Measurements from ENCODE around the gene TOR1A. TPM values are rescaled to one million over a fixed set of nuclear protein-coding genes. Genes with fewer than 3 reads are reported as not detected.

Gene TOR1A
- polyA plus RNA-seq, 2 of the 4 experiments (the other 2 are of a cell fraction): 54.0 to 74.9 TPM

- peaks cover 31% of the 10 kb centered on the region for H3K4me1 ChIP-seq
- no peak overlapping the region for H3K4me2 ChIP-seq
- no peak for FAIRE-seq
- no peak overlapping the region for H3K4me3 ChIP-seq
- TF ChIP-seq SREBF2 (IDR thresholded peaks at IDR 0.05) (no peak), ZNF302 (CRISPR knock-in tag; IDR thresholded peaks at IDR 0.05) (no peak), FOSL2 (IDR thresholded peaks at IDR 0.05) (no peak), FOSL2 (CRISPR knock-in tag; IDR thresholded peaks at IDR 0.05) (no peak), POLR2AphosphoS2 (conservative IDR thresholded peaks at IDR 0.05; ENCODE audit: low read length) (no peak), JUNB (IDR thresholded peaks at IDR 0.05) (no peak), E2F6 (IDR thresholded peaks at IDR 0.05; ENCODE audit: borderline replicate concordance, low read depth) (no peak), RAD21 (conservative IDR thresholded peaks at IDR 0.05 in 1 of 2, IDR thresholded peaks at IDR 0.05 in 1 of 2) (no peak)
- TF ChIP-seq, protein P1, sequence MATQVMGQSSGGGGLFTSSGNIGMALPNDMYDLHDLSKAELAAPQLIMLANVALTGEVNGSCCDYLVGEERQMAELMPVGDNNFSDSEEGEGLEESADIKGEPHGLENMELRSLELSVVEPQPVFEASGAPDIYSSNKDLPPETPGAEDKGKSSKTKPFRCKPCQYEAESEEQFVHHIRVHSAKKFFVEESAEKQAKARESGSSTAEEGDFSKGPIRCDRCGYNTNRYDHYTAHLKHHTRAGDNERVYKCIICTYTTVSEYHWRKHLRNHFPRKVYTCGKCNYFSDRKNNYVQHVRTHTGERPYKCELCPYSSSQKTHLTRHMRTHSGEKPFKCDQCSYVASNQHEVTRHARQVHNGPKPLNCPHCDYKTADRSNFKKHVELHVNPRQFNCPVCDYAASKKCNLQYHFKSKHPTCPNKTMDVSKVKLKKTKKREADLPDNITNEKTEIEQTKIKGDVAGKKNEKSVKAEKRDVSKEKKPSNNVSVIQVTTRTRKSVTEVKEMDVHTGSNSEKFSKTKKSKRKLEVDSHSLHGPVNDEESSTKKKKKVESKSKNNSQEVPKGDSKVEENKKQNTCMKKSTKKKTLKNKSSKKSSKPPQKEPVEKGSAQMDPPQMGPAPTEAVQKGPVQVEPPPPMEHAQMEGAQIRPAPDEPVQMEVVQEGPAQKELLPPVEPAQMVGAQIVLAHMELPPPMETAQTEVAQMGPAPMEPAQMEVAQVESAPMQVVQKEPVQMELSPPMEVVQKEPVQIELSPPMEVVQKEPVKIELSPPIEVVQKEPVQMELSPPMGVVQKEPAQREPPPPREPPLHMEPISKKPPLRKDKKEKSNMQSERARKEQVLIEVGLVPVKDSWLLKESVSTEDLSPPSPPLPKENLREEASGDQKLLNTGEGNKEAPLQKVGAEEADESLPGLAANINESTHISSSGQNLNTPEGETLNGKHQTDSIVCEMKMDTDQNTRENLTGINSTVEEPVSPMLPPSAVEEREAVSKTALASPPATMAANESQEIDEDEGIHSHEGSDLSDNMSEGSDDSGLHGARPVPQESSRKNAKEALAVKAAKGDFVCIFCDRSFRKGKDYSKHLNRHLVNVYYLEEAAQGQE (IDR thresholded peaks at IDR 0.05): no peak
- ChIA-PET CTCF (interaction anchor here (0.6 to 26.1 kb wide), 10 partner anchors 9 to 819 kb away, joined by 3 to 1179 read pairs (median 8); partner anchors contain the start of genes ASB6 and PTGES), POLR2A (interaction anchor here (0.7 kb wide), 1 partner anchor 43 kb away, joined by 7 read pairs; no protein-coding TSS in a partner anchor)
- peak overlapping the region in 1 of 2 experiments; percentile 22; a peak in 2 of 6 replicates for H3K27ac ChIP-seq
- WGBS (ENCODE audit: missing lambda C conversion rate): 76% methylated on average over 8 of the region's 8 CpGs
- DNase-seq (ENCODE audit: low read depth in 1 of 2, low spot score in 1 of 2): no peak
- no peak for ATAC-seq
- H3K9me3 ChIP-seq: no peaks in the 10 kb centered on the region
Observed at GRCh38 chr9:129781131-129781530, 42.8 kb downstream of the TOR1A start.

DNA sequence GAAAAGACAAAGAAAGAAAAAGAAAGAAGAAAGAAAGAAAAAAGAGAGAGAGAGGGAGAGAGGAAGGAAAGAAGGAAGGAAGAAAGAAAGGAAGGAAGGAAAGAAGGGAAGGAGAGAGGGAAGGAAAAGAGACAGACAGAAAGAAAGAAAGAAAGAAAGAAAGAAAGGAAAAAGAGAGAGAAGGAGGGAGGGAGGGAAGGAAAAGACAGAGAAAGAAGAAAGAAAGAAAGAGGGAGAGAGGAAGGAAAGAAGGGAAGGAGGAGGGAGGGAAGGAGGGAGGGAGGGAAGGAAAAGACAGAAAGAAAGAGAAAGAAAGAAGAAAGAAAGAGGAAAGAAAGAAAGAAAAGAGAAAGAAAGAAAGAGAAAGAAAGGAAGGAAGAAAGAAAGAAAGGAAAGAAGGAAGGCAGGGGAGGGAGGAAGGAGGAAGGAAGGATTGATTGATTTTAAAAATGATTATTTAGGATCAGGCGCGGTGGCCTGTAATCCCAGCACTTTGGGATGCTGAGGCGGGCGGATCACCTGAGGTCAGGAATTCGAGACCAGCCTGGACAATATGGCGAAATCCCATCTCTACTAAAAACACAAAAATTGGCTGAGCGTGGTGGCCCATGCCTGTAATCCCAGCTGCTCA is 44.3 kb downstream of the TOR1A start:
- Histone ChIP-seq H3K4me1 (peaks cover 46% of the 10 kb centered on the region), H3K4me2 (no peak overlapping the region), H3K9me3 (no peaks in the 10 kb centered on the region), H3K27ac (peak overlapping the region in 1 of 2 experiments; percentile 89; a peak in 3 of 6 replicates), H3K4me3 (no peak overlapping the region)
- TF ChIP-seq MAZ (IDR thresholded peaks at IDR 0.05; ENCODE audit: borderline replicate concordance, low read depth, low read length): no peak
- WGBS (ENCODE audit: missing lambda C conversion rate): 95% methylated on average over 7 of the region's 7 CpGs
- CTCF ChIA-PET: interaction anchor here (1.1 to 26.1 kb wide), 5 partner anchors 11 to 648 kb away, joined by 4 to 1179 read pairs (median 29); partner anchors contain the start of gene PTGES
- ATAC-seq (no peak), FAIRE-seq (no peak), DNase-seq (ENCODE audit: low read depth in 1 of 2, low spot score in 1 of 2) (no peak)
- POLR2A ChIA-PET: no interaction called here

DNA sequence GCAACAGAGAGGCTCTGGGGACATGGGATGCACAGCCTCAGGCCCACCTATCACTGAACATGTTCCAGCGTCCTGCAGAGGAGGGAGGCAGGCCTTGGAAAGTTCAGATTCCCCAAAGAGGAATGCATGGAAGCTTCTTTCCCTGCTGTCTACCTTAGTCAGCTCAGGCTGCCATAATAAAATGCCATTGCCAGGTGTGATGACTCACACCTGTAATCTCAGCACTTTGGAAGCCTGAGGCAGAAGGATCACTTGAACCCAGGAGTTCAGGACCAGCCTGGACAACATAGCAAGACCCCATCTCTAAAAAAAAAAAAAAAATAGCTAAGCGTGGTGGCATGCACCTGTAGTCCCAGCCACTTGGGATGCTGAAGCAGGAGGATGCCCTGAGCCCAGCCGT is 45.5 kb downstream of the TOR1A start:
- no peak for DNase-seq (ENCODE audit: low read depth in 1 of 2, low spot score in 1 of 2)
- H3K4me2 ChIP-seq: no peak overlapping the region; the same call in 2 of the 3 replicates
- no peaks in the 10 kb centered on the region for H3K9me3 ChIP-seq
- TF ChIP-seq, protein P2, sequence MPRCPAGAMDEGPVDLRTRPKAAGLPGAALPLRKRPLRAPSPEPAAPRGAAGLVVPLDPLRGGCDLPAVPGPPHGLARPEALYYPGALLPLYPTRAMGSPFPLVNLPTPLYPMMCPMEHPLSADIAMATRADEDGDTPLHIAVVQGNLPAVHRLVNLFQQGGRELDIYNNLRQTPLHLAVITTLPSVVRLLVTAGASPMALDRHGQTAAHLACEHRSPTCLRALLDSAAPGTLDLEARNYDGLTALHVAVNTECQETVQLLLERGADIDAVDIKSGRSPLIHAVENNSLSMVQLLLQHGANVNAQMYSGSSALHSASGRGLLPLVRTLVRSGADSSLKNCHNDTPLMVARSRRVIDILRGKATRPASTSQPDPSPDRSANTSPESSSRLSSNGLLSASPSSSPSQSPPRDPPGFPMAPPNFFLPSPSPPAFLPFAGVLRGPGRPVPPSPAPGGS (IDR thresholded peaks at IDR 0.05): no peak
- no peak for TF ChIP-seq EHMT2 (IDR thresholded peaks at IDR 0.05; ENCODE audit: low read depth)
- TF ChIP-seq MAFK (IDR thresholded peaks at IDR 0.05; ENCODE audit: partially characterized antibody): no peak
- TF ChIP-seq FOSL2 (IDR thresholded peaks at IDR 0.05): no peak
- peak; percentile 59 for TF ChIP-seq FOSL2 (CRISPR knock-in tag; IDR thresholded peaks at IDR 0.05)
- TF ChIP-seq EHF (CRISPR knock-in tag; IDR thresholded peaks at IDR 0.05): no peak
- H3K27ac ChIP-seq: peak overlapping the region; percentile 88 to 89
- ChIA-PET POLR2A (interaction anchor here (0.6 to 3.5 kb wide), 5 partner anchors 16 to 139 kb away, joined by 3 to 27 read pairs (median 11); no protein-coding TSS in a partner anchor), CTCF (interaction anchor here (1.2 to 26.1 kb wide), 6 partner anchors 9 to 639 kb away, joined by 5 to 1179 read pairs (median 18); partner anchors contain the start of genes ASB6 and PTGES)
- no peak for FAIRE-seq
- 94% methylated on average over 3 of the region's 3 CpGs for WGBS (ENCODE audit: missing lambda C conversion rate)
- peaks cover 58% of the 10 kb centered on the region for H3K4me1 ChIP-seq
- H3K4me3 ChIP-seq: no peak overlapping the region
- ATAC-seq: no peak

Data from A549 (cell line).